ENCODE data around the gene TSSK2. TPM values are rescaled to one million over a fixed set of nuclear protein-coding genes. Genes with fewer than 3 reads are reported as not detected.

The TSSK2 gene
- total and polyA plus RNA-seq, 2 experiments from 2014 or later: not detected

DNA sequence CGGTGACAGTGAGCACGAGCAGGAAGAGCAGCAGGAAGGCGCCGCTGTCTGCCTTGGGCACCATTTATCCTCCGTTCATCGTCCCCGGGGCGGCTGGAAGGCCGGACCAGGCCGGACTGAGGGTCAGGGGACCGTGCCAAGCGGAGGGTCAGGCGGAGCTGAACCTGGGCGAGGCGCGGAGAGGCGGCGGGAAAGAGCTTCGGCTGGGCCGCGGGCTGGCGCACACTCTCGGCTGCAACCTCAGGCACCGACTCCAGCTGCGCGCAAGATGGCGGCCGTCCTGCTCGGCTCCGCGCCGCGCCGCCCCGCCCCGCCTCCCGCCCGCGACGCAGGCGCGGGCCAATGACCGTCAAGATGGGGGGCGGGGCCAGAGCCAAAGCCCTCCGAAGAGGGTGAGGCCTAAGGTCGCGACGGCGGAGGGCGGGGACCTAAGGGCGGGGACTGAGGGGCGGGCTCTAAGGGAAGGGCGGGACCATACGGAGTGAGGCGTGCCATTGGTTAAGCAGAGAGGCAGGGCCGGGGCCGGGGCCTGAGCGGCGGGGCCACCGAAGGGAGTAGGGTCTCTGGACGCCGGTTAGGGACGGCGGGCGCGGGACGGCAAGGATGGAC is 8.9 kb upstream of the TSSK2 start, which contains the start of gene DGCR2:
DGCR2 (minus strand) TSS at position 270 of the 609 bp plus-strand sequence; CDS start at position 64, 206 bp downstream.
- H3K27ac ChIP-seq: peak within 1 kb of the TSS; percentile 95
- H3K4me1 ChIP-seq (ENCODE audit: insufficient read depth): peaks cover 15% of the 10 kb centered on the region
- peaks cover 44% of the 10 kb centered on the region for H4K20me1 ChIP-seq (ENCODE audit: insufficient read depth, poor library complexity, severe bottlenecking)
- peaks cover 44% of the 10 kb centered on the region for H3K79me2 ChIP-seq
- H3K27me3 ChIP-seq: no peaks in the 10 kb centered on the region
- peak within 1 kb of the TSS; percentile 94 for H2AFZ ChIP-seq
- no peaks in the 10 kb centered on the region for H3K9me2 ChIP-seq (replicated peaks; ENCODE audit: insufficient read depth)
- TF ChIP-seq EZH2phosphoT487 (IDR thresholded peaks at IDR 0.05; ENCODE audit: low read depth, severe bottlenecking, unreplicated experiment) (no peak), EZH2 (IDR thresholded peaks at IDR 0.05; ENCODE audit: borderline replicate concordance) (no peak)
- TF ChIP-seq, protein P1, sequence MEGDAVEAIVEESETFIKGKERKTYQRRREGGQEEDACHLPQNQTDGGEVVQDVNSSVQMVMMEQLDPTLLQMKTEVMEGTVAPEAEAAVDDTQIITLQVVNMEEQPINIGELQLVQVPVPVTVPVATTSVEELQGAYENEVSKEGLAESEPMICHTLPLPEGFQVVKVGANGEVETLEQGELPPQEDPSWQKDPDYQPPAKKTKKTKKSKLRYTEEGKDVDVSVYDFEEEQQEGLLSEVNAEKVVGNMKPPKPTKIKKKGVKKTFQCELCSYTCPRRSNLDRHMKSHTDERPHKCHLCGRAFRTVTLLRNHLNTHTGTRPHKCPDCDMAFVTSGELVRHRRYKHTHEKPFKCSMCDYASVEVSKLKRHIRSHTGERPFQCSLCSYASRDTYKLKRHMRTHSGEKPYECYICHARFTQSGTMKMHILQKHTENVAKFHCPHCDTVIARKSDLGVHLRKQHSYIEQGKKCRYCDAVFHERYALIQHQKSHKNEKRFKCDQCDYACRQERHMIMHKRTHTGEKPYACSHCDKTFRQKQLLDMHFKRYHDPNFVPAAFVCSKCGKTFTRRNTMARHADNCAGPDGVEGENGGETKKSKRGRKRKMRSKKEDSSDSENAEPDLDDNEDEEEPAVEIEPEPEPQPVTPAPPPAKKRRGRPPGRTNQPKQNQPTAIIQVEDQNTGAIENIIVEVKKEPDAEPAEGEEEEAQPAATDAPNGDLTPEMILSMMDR (IDR thresholded peaks at IDR 0.05; ENCODE audit: poor library complexity): no peak
- H3K4me3 ChIP-seq: peak within 1 kb of the TSS; percentile 68
- no peaks in the 10 kb centered on the region for H3K36me3 ChIP-seq (replicated peaks; ENCODE audit: insufficient read depth, low read depth)
- peak; percentile 100 for DNase-seq (ENCODE audit: low spot score)
- no peaks in the 10 kb centered on the region for H3K9me3 ChIP-seq (ENCODE audit: low read depth)
- H3K4me2 ChIP-seq: peak within 1 kb of the TSS; percentile 96
- 0% methylated on average over 16 of the region's 67 CpGs for WGBS (ENCODE audit: low lambda C conversion rate, missing lambda C conversion rate)

DNA sequence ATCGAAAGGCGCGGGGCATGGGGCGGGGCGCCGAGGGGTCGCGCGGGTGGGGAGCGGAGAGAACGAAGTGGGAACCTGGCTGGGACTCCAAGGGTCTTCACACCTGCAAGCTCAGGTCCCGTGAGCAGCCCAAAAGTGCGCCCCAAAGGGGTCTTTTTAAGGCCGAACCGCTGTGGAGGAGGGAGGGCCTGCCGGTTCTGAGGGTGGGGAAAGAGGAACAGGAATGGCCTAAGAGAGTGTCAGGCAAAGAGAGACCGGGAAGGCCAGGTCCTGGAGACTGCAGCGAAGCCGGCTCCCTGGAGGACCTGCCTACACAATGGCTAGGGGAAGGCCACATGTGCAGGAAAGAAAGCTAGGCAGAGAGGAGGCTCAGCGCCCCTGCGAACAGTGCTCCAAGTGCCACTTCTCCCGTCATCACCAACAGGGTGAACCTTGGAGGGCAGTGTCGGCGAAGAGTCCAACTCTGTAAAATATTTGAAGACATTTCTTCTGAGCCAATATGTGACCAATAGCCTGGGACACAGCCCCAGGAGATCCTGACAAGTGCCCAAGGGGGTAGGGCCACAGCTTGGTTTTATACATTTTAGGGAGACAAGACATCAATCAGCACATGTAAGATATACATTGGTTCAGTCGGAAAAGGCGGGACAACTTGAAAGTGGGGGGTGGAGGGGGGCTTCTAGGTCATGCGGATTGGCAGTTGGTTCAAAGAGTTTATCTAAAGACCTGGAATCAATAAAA is 8.2 kb upstream of the TSSK2 start:
- no peaks in the 10 kb centered on the region for H3K9me3 ChIP-seq (ENCODE audit: low read depth)
- peak overlapping the region; percentile 96 for H3K4me2 ChIP-seq
- peaks cover 15% of the 10 kb centered on the region for H3K4me1 ChIP-seq (ENCODE audit: insufficient read depth)
- H3K36me3 ChIP-seq (replicated peaks; ENCODE audit: insufficient read depth, low read depth): no peaks in the 10 kb centered on the region
- H3K27ac ChIP-seq: peak overlapping the region; percentile 65
- DNase-seq (ENCODE audit: low spot score): peak; percentile 63
- H2AFZ ChIP-seq: peak overlapping the region; percentile 94
- no peak for TF ChIP-seq EZH2 (IDR thresholded peaks at IDR 0.05; ENCODE audit: borderline replicate concordance)
- TF ChIP-seq EZH2phosphoT487 (IDR thresholded peaks at IDR 0.05; ENCODE audit: low read depth, severe bottlenecking, unreplicated experiment): no peak
- TF ChIP-seq, protein P1 (IDR thresholded peaks at IDR 0.05; ENCODE audit: poor library complexity): no peak
- H3K4me3 ChIP-seq: peak overlapping the region; percentile 32
- WGBS (ENCODE audit: low lambda C conversion rate, missing lambda C conversion rate): 19% methylated on average over 19 of the region's 27 CpGs
- no peaks in the 10 kb centered on the region for H3K9me2 ChIP-seq (replicated peaks; ENCODE audit: insufficient read depth)
- H4K20me1 ChIP-seq (ENCODE audit: insufficient read depth, poor library complexity, severe bottlenecking): peaks cover 38% of the 10 kb centered on the region
- H3K79me2 ChIP-seq: peaks cover 38% of the 10 kb centered on the region
- no peaks in the 10 kb centered on the region for H3K27me3 ChIP-seq

DNA sequence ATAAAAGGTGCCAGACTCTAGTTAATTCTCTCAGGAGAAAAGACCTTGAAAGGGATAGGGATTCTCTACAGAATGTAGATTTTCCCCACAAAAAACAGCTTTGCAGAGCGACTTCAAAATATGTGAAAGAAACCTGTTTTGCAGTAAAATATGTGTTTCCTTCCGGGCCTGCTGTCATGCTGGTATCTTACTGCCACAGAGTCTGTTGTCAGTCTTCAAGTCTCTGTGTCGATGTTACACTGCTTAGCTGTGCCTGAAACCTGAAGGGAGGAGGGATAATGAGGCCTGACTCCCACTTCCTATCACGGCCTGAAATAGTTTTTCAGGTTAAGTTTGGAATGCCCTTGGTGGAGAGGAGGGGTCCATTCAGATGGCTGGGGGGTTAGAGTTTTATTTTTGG is 7.2 kb upstream of the TSSK2 start:
- no peak overlapping the region for H3K4me2 ChIP-seq
- H3K9me2 ChIP-seq (replicated peaks; ENCODE audit: insufficient read depth): no peaks in the 10 kb centered on the region
- H3K27me3 ChIP-seq: no peaks in the 10 kb centered on the region
- H3K9me3 ChIP-seq (ENCODE audit: low read depth): no peaks in the 10 kb centered on the region
- peaks cover 15% of the 10 kb centered on the region for H3K4me1 ChIP-seq (ENCODE audit: insufficient read depth)
- 80% methylated on average over 4 of the region's 4 CpGs for WGBS (ENCODE audit: low lambda C conversion rate, missing lambda C conversion rate)
- no peak overlapping the region for H3K27ac ChIP-seq
- no peak for DNase-seq (ENCODE audit: low spot score)
- peaks cover 28% of the 10 kb centered on the region for H3K79me2 ChIP-seq
- peaks cover 27% of the 10 kb centered on the region for H4K20me1 ChIP-seq (ENCODE audit: insufficient read depth, poor library complexity, severe bottlenecking)
- TF ChIP-seq EZH2phosphoT487 (IDR thresholded peaks at IDR 0.05; ENCODE audit: low read depth, severe bottlenecking, unreplicated experiment) (no peak), EZH2 (IDR thresholded peaks at IDR 0.05; ENCODE audit: borderline replicate concordance) (no peak)
- TF ChIP-seq, protein P1 (IDR thresholded peaks at IDR 0.05; ENCODE audit: poor library complexity): no peak
- H3K4me3 ChIP-seq: no peak overlapping the region
- H3K36me3 ChIP-seq (replicated peaks; ENCODE audit: insufficient read depth, low read depth): no peaks in the 10 kb centered on the region
- H2AFZ ChIP-seq: no peak overlapping the region

Data from hepatocyte (in vitro differentiated cells).